ENCODE measurements around the gene FCRL2. TPM values are rescaled to one million over a fixed set of nuclear protein-coding genes. Genes with fewer than 3 reads are reported as not detected.

The FCRL2 gene
- total RNA-seq, 1 donor from 2014 or later, result not detected

DNA sequence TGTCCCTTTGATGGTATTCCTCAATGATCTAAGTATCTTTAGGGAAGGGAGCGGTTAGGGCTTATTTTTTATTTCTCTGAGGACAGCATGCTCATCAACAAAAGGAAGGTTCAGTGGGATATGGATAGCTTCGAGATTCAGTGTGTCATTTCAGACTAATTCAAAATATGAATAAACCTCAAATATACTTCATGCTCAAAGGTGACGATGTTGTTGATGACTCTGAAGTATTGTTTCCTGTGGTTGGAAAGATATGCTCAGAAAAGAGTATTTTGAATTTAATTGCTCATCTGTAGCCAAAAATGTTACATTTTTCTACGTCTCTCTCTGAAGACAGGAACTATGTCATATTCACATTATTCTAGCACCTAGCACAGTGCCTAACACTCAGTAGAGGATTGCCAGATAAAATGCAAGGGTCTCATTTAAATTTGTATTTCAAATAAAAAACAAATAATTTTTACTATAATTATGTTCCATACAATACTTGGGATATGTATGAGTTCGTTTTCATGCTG lies 74.6 kb downstream of the FCRL2 start:
- Mint-ChIP-seq H3K27me3 (ENCODE audit: unreplicated experiment) (no peaks in the 10 kb centered on the region), H3K4me3 (ENCODE audit: unreplicated experiment) (no peak overlapping the region), H3K9me3 (ENCODE audit: unreplicated experiment) (no peaks in the 10 kb centered on the region), H3K4me1 (ENCODE audit: unreplicated experiment) (no peaks in the 10 kb centered on the region), H3K27ac (ENCODE audit: unreplicated experiment) (no peak overlapping the region), H3K36me3 (ENCODE audit: unreplicated experiment) (no peaks in the 10 kb centered on the region)
- no peak for DNase-seq (ENCODE audit: extremely low spot score, unreplicated experiment)
- TF ChIP-seq, protein P1, sequence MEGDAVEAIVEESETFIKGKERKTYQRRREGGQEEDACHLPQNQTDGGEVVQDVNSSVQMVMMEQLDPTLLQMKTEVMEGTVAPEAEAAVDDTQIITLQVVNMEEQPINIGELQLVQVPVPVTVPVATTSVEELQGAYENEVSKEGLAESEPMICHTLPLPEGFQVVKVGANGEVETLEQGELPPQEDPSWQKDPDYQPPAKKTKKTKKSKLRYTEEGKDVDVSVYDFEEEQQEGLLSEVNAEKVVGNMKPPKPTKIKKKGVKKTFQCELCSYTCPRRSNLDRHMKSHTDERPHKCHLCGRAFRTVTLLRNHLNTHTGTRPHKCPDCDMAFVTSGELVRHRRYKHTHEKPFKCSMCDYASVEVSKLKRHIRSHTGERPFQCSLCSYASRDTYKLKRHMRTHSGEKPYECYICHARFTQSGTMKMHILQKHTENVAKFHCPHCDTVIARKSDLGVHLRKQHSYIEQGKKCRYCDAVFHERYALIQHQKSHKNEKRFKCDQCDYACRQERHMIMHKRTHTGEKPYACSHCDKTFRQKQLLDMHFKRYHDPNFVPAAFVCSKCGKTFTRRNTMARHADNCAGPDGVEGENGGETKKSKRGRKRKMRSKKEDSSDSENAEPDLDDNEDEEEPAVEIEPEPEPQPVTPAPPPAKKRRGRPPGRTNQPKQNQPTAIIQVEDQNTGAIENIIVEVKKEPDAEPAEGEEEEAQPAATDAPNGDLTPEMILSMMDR (IDR thresholded peaks at IDR 0.05), result no peak

DNA sequence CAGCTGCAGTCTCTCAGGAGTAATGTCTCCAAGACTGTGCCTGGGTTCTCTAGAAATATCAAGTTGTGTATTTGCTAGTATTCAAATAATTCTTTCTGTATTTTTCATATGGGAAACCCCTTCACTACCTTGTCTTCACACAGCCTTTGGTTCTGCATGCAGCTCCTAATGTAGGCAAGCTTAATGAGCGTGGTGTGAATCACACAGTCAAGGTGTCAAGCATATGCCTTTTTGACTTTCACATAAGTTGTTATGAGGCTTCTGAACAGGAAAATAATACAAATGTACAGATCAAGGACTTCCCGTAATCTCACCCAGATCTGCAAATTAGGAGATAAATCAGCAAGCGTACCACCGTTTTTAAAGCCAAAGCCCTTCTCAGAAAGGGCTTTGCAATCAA lies 76.2 kb downstream of the FCRL2 start, which contains the start of gene FCRL3:
TSS of gene FCRL3 (minus strand) at position 38 of the 400 bp plus-strand sequence. CDS start 280 bp downstream, outside the sequence.
- Mint-ChIP-seq H3K4me1 (ENCODE audit: unreplicated experiment) (no peaks in the 10 kb centered on the region), H3K9me3 (ENCODE audit: unreplicated experiment) (no peaks in the 10 kb centered on the region), H3K4me3 (ENCODE audit: unreplicated experiment) (no peak within 1 kb of the TSS), H3K27ac (ENCODE audit: unreplicated experiment) (no peak within 1 kb of the TSS), H3K27me3 (ENCODE audit: unreplicated experiment) (no peaks in the 10 kb centered on the region), H3K36me3 (ENCODE audit: unreplicated experiment) (no peaks in the 10 kb centered on the region)
- TF ChIP-seq, protein P1 (IDR thresholded peaks at IDR 0.05), result no peak
- no peak for DNase-seq (ENCODE audit: extremely low spot score, unreplicated experiment)

DNA sequence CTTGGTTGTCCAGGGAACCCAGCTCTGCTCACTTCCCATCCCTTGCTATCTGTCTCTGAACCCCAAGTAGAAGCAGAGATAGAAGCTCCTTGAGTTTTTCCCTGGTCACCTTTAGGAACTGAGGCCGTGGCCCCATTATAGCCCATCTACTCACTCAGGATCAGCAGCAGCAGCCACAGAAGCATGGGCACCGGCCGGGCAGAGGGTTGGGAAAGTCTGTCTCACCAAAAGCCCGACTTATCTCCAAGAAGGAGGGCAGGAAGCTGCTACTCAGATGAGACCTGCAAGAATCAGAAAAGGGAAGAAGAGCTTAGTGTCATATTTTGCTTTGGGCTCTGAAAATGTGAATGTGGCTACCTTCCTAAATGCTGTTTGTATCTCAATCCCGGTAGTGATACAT lies 76.6 kb downstream of the FCRL2 start:
- Mint-ChIP-seq H3K9me3 (ENCODE audit: unreplicated experiment) (no peaks in the 10 kb centered on the region), H3K27me3 (ENCODE audit: unreplicated experiment) (no peaks in the 10 kb centered on the region), H3K36me3 (ENCODE audit: unreplicated experiment) (no peaks in the 10 kb centered on the region), H3K27ac (ENCODE audit: unreplicated experiment) (no peak overlapping the region), H3K4me3 (ENCODE audit: unreplicated experiment) (no peak overlapping the region), H3K4me1 (ENCODE audit: unreplicated experiment) (no peaks in the 10 kb centered on the region)
- TF ChIP-seq, protein P1 (IDR thresholded peaks at IDR 0.05), result no peak
- no peak for DNase-seq (ENCODE audit: extremely low spot score, unreplicated experiment)

DNA sequence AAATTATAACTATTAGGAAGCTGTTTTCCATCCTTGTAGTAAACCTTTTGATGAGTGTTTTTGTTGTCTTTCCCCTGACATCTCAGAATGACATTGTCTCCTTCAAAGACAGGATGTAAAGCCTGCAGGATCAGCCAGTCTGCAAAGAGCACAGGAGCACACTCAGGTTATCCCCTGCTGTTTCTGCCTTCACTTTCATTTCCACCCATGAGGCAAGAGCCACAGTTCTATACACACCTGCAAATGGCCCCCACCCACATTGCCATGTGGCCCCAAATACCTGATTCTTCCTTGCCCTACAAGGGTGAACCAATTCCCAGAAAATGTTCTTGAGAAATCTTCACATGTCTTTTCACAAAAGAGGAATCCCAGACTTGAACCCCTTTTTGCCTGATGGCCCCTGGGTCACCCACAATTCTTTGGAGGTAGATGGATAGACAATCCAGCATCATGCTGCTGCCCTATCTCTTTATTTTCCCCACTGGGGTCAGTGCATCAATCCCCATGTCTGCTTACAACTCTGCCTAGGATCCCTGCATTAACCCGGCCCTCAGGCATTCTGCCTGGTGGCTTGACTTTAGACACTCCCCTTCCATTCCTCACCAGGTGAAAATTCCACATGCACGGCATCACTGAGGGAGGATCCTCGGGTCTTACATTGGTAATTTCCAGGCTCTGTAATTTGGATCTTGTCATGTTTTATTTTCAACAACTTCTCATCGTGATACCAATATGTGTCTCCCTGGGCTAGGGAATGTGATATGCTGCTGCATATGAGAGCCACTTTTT lies 79.0 kb downstream of the FCRL2 start:
- no peaks in the 10 kb centered on the region for H3K9me3 Mint-ChIP-seq (ENCODE audit: unreplicated experiment)
- no peaks in the 10 kb centered on the region for H3K36me3 Mint-ChIP-seq (ENCODE audit: unreplicated experiment)
- no peak overlapping the region for H3K4me3 Mint-ChIP-seq (ENCODE audit: unreplicated experiment)
- TF ChIP-seq, protein P1 (IDR thresholded peaks at IDR 0.05), result no peak
- no peak overlapping the region for H3K27ac Mint-ChIP-seq (ENCODE audit: unreplicated experiment)
- no peaks in the 10 kb centered on the region for H3K4me1 Mint-ChIP-seq (ENCODE audit: unreplicated experiment)
- DNase-seq (ENCODE audit: extremely low spot score, unreplicated experiment), result no peak
- no peaks in the 10 kb centered on the region for H3K27me3 Mint-ChIP-seq (ENCODE audit: unreplicated experiment)

DNA sequence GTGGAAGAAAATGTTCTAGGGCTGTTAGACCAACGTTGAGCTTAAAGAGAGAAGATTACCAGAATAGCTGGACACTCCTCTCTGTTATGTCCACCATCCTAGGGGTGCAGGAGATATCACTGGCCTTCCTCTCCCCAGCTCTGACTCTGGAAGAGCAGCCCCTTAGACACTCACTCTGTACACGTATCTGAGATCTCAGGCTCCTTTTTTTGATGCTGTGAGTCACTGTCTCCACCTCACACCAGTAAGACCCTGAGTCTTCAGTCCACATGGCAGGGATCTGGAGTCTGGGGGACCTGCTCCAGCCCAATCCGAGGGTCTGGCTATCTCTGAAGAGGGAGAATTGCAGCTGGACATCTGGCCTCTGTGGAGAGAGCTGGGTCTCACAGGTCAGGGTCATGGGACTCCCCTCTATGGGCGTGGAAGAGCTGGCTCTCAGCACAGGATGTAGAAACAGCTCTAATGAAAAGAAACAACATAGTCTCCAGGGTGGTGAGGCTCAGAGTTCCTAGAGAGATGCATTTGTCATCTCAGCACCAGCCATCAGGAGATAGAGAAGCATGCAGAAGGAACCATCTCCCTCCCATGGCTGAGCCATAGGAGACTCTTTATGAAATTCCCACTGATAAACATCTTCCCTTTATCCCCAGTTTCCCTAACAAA lies 79.8 kb downstream of the FCRL2 start:
- no peaks in the 10 kb centered on the region for H3K36me3 Mint-ChIP-seq (ENCODE audit: unreplicated experiment)
- H3K27ac Mint-ChIP-seq (ENCODE audit: unreplicated experiment), result no peak overlapping the region
- no peaks in the 10 kb centered on the region for H3K27me3 Mint-ChIP-seq (ENCODE audit: unreplicated experiment)
- H3K9me3 Mint-ChIP-seq (ENCODE audit: unreplicated experiment), result no peaks in the 10 kb centered on the region
- H3K4me1 Mint-ChIP-seq (ENCODE audit: unreplicated experiment), result no peaks in the 10 kb centered on the region
- H3K4me3 Mint-ChIP-seq (ENCODE audit: unreplicated experiment), result no peak overlapping the region
- TF ChIP-seq, protein P1 (IDR thresholded peaks at IDR 0.05), result no peak
- no peak for DNase-seq (ENCODE audit: extremely low spot score, unreplicated experiment)
